Skeletal muscle cell (primary cell): ENCODE results near the gene C4B.
"Not testable (repeated sequence)": the region's sequence is repeated elsewhere in the genome, so short reads cannot be mapped to it uniquely, and the experiment has no call there.

Experiments
- DNase-seq: peaks from one replicate; pipeline ENCODE4 v3.0.0-alpha.2; 2010; ENCODE audit warnings: low read depth
- H3K4me3 ChIP-seq: 2 replicates; pipeline ENCODE4 v1.5.1; 2011; ENCODE audit warnings: low read depth, mild to moderate bottlenecking, control low read depth, low read length, moderate library complexity

The C4B gene

GRCh38 chr6:32047539-32047854 lies 32.9 kb downstream of the C4B start:
- DNase-seq: no peak
- H3K4me3 ChIP-seq: no peak overlapping the region

GRCh38 chr6:32047855-32048766 lies 33.5 kb downstream of the C4B start:
- no peak for DNase-seq
- H3K4me3 ChIP-seq: no peak overlapping the region

GRCh38 chr6:32049149-32049548 lies 34.6 kb downstream of the C4B start:
- DNase-seq: not testable (repeated sequence)

DNA sequence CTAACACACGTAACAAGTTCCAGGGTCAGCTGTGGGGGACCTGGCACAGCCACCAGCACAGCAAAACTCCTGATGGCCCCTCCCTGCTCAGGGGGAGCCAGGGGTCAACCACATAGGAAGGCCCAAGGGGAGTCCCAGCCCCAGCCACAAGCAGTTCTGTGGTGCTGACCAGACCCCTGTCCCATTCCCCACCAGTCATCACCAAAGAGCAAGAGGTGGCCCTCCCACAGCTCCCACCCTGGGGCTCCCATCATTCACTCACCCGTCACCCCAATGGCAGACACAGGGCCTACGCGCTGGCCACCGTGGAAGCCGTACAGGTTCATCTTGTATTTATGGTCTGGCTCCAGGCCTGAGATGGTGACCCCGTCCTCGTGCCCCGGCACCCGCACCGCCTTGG lies 35.1 kb downstream of the C4B start:
- H3K4me3 ChIP-seq: not testable (repeated sequence)

More at GRCh38 chr6:32049149-32049548, 34.6 kb downstream of the C4B start:
- not testable (repeated sequence) for H3K4me3 ChIP-seq

DNA sequence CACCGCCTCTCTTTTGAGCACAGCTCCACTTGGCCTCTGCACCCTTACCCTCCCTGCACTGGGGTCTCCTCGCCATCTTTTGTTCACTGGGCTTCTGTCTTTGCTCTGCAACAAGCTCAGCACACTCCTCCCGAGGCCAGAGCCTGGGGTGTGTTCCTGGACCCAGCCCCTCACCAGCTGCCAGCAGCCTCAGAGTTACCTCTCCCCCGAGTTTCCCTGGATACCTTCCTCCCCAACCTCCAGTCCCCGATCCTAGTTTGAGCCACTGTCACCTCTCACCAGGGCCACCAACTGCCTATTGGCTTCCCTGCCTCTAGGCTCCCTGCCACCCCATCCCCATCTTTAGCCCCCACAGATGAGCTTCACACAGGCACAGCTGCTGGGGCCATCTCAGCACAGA lies 36.0 kb downstream of the C4B start:
- H3K4me3 ChIP-seq: no peak overlapping the region
- DNase-seq: no peak

More for the DNA sequence above, 35.1 kb downstream of the C4B start:
- not testable (repeated sequence) for DNase-seq

GRCh38 chr6:32052626-32053025 lies 38.0 kb downstream of the C4B start:
- not testable (repeated sequence) for DNase-seq, H3K4me3 ChIP-seq

- H3K4me3 ChIP-seq, DNase-seq: not testable (repeated sequence)
Measured at GRCh38 chr6:32053314-32053713, 38.7 kb downstream of the C4B start.

DNA sequence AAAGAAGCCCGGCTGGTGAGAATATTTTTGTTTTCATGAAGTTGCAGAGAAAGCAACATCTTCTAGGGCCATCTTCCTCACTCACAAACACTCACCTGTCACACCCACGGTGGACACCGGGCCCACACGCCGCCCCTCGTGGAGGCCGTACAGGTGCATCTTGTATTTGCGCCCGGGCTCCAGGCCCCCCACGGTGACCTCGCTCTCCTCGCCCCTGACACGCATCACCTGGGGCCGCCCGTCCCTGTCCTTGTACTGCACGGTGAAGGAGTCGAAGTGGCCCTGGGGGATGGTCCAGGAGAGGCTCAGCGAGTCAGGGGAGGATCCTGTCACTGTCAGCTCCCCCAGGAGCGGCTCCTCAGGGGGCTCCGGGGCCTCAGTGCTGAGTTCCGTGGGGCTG lies 41.2 kb downstream of the C4B start:
- DNase-seq, H3K4me3 ChIP-seq: not testable (repeated sequence)

DNA sequence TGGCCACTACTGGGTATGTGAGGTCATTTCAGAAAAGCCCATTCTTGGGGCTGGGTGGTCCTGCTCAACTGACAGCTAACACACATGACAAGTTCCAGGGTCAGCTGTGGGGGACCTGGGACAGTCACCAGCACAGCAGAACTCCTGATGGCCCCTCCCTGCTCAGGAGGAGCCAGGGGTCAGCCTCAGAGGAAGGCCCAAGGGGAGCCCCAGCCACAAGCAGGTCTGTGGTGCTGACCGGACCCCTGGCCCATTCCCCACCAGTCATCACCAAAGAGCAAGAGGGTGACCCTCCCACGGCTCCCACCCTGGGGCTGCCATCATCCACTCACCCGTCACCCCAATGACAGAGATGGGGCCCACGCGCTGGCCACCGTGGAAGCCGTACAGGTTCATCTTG lies 41.7 kb downstream of the C4B start:
- no peak for DNase-seq
- H3K4me3 ChIP-seq: no peak overlapping the region

- no peak overlapping the region for H3K4me3 ChIP-seq
- no peak for DNase-seq
Measured at GRCh38 chr6:32057966-32058365, 43.4 kb downstream of the C4B start.

DNA sequence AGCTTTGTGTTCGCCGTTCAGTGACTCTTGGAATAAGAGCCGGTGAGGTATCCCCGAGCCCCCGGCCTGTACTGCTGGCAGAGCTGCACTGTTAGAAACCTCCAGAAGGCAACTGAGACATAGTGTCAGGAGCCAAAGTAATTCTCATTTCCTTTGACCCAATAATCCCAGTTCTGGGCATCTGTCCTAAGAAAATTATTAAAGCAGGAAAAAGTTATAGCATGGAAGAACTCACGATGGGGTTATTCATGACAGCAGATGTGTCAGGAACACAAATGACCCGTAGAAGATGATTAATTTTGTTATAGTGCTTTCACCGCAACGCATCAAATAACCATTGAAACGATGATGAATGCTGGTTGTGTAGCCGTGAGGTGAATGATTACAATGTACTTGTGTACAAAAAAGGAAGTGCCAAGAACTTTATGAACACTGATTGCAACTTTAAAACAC lies 43.9 kb downstream of the C4B start:
- H3K4me3 ChIP-seq: no peak overlapping the region
- no peak for DNase-seq

DNA sequence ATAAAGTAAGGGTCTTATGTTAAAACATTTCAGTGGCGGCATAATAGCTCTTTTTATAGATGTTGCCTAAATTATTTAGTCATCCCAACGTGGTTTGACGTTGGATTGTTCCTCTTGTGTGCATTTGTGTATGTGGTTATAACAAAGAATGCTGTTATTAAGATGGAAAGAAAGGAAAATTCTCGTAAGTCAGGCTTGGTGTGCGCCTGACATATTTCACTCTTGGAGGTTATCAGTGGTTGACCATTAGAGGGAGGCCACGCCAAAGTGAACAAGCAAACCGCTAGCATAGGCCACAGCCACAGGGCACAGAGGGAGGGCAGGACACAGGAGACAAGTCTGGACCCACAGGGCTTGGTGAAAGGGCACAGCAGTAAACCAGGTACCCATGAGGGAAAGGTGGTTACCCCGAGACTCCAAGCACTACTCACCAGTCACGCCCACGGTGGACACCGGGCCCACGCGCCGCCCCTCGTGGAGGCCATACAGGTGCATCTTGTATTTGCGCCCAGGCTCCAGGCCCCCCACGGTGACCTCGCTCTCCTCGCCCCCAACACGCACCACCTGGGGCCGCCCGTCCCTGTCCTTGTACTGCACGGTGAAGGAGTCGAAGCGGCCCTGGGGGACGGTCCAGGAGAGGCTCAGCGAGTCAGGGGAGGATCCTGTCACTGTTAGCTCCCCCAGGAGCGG lies 46.5 kb downstream of the C4B start:
- DNase-seq: no peak

GRCh38 chr6:32064706-32065105 lies 50.1 kb downstream of the C4B start:
- H3K4me3 ChIP-seq: no peak overlapping the region
- DNase-seq: no peak

More for the DNA sequence above, 46.5 kb downstream of the C4B start:
- no peak overlapping the region for H3K4me3 ChIP-seq

- DNase-seq, H3K4me3 ChIP-seq: not testable (repeated sequence)
Measured at GRCh38 chr6:32067521-32067920, 52.9 kb downstream of the C4B start.

- not testable (repeated sequence) for H3K4me3 ChIP-seq, DNase-seq
Measured at GRCh38 chr6:32068315-32068714, 53.7 kb downstream of the C4B start.

GRCh38 chr6:32068867-32069266 lies 54.3 kb downstream of the C4B start:
- no peak for DNase-seq
- no peak overlapping the region for H3K4me3 ChIP-seq

DNA sequence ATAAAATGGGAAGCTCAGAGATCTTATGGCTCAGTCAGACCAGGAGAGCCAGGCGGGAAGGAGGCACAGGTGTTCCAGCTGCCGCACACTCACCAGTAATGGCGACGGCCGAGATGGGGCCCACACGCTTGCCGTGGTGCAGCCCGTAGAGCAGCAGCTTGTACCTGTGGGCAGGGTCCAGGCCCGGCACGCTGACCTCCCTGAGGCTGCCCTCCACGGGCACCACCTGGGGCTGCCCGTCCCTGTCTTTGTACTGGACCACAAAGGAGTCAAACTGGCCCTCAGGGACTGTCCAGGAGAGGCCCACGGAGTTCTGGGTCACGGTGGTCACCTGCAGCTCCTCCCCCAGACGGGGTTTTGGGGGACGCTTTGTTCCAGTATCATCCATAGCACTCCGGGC lies 54.9 kb downstream of the C4B start:
- DNase-seq: no peak
- H3K4me3 ChIP-seq: no peak overlapping the region

- no peak overlapping the region for H3K4me3 ChIP-seq
- no peak for DNase-seq
Measured at GRCh38 chr6:32069878-32070515, 55.4 kb downstream of the C4B start.

GRCh38 chr6:32070814-32071543 lies 56.4 kb downstream of the C4B start:
- no peak for DNase-seq
- H3K4me3 ChIP-seq: no peak overlapping the region

GRCh38 chr6:32073101-32073500 lies 58.5 kb downstream of the C4B start:
- no peak overlapping the region for H3K4me3 ChIP-seq
- DNase-seq: no peak
